Osteocyte (in vitro differentiated cells): ENCODE measurements around the gene KCNJ11. TPM values are rescaled to one million over a fixed set of nuclear protein-coding genes. Genes with fewer than 3 reads are reported as not detected.
A peak's percentile ranks its signal among the peaks of the same experiment; 100 is the strongest.

Experiments used
- DNase-seq: peaks from one replicate; pipeline ENCODE4 v3.0.0; 2021; ENCODE audit warnings: mixed read lengths; ENCODE audit not compliant: unreplicated experiment; ENCODE audit errors: extremely low spot score
- H3K27ac Mint-ChIP-seq: one replicate; pipeline ENCODE4 v1.8.0; 2021; ENCODE audit warnings: mild to moderate bottlenecking, mixed read lengths; ENCODE audit not compliant: unreplicated experiment
- H3K27me3 Mint-ChIP-seq: one replicate; pipeline ENCODE4 v1.8.0; 2021; ENCODE audit warnings: mixed read lengths; ENCODE audit not compliant: unreplicated experiment
- H3K36me3 Mint-ChIP-seq: one replicate; pipeline ENCODE4 v1.8.0; 2021; ENCODE audit warnings: mixed read lengths; ENCODE audit not compliant: unreplicated experiment
- H3K4me1 Mint-ChIP-seq: one replicate; pipeline ENCODE4 v1.8.0; 2021; ENCODE audit warnings: mixed read lengths; ENCODE audit not compliant: unreplicated experiment
- H3K4me3 Mint-ChIP-seq: one replicate; pipeline ENCODE4 v1.8.0; 2021; ENCODE audit warnings: mild to moderate bottlenecking, moderate library complexity, mixed read lengths; ENCODE audit not compliant: unreplicated experiment
- H3K9me3 Mint-ChIP-seq: one replicate; pipeline ENCODE4 v1.8.0; 2021; ENCODE audit warnings: mixed read lengths; ENCODE audit not compliant: unreplicated experiment
- total RNA-seq: library from RNA; stranded (reverse); gene quantifications from 2 replicates; pipeline ENCODE4 v1.2.1, GENCODE V29; 2021
- TF ChIP-seq, protein P1 (sequence below): fragments of 200-600 bp; sonication (generic); IDR thresholded peaks from 2 replicates; pipeline ENCODE4 v1.5.0; 2021; ENCODE audit warnings: antibody characterized with exemption, mild to moderate bottlenecking, moderate library complexity

The KCNJ11 gene
- total RNA-seq, 1 donor from 2014 or later: not detected

DNA sequence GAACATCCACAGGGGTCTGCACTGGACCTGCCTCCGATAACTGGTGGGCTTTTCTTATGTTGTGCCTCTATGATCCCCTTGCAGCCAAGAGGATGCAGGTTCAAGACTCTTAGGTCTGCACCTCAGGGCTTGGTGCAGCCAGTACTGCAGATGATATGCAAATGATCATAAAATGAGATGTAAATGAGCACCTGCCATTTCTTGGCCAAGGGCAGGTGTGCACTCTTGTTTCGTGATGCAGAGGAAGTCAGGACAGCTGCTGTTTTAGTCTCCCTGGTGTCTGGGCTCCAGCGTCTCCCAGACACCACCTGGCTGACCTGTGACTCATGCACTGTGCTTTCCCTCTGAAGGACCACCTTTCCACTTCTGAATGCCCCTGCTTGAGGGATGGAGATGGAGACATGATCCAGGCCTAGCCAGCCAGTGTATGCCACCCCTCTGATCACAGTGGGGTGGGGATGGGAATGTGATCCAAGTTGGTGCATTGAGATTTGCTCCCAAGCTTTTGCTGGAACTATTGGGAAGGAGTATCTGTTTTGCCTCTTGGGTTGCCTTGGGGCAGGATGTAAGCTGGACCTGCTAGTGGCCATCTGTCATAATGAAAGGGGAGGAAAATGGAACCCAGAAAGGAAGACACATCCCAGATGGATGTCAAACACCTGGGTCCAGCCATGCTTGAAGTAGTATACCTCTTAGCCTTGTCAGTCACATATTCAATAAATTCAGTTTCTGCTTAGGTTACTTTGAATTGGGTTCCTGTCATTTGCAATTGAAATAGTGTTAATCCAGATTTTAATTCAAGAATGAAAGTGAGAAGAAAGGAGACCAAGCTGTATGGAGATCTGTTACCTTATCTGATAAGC lies 3.3 kb upstream of the KCNJ11 start:
- Mint-ChIP-seq H3K4me3 (no peak overlapping the region), H3K4me1 (peaks cover 3% of the 10 kb centered on the region), H3K9me3 (no peaks in the 10 kb centered on the region), H3K27ac (no peak overlapping the region), H3K27me3 (peaks cover 21% of the 10 kb centered on the region), H3K36me3 (no peaks in the 10 kb centered on the region)
- TF ChIP-seq, protein P1, sequence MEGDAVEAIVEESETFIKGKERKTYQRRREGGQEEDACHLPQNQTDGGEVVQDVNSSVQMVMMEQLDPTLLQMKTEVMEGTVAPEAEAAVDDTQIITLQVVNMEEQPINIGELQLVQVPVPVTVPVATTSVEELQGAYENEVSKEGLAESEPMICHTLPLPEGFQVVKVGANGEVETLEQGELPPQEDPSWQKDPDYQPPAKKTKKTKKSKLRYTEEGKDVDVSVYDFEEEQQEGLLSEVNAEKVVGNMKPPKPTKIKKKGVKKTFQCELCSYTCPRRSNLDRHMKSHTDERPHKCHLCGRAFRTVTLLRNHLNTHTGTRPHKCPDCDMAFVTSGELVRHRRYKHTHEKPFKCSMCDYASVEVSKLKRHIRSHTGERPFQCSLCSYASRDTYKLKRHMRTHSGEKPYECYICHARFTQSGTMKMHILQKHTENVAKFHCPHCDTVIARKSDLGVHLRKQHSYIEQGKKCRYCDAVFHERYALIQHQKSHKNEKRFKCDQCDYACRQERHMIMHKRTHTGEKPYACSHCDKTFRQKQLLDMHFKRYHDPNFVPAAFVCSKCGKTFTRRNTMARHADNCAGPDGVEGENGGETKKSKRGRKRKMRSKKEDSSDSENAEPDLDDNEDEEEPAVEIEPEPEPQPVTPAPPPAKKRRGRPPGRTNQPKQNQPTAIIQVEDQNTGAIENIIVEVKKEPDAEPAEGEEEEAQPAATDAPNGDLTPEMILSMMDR: no peak
- DNase-seq: no peak

DNA sequence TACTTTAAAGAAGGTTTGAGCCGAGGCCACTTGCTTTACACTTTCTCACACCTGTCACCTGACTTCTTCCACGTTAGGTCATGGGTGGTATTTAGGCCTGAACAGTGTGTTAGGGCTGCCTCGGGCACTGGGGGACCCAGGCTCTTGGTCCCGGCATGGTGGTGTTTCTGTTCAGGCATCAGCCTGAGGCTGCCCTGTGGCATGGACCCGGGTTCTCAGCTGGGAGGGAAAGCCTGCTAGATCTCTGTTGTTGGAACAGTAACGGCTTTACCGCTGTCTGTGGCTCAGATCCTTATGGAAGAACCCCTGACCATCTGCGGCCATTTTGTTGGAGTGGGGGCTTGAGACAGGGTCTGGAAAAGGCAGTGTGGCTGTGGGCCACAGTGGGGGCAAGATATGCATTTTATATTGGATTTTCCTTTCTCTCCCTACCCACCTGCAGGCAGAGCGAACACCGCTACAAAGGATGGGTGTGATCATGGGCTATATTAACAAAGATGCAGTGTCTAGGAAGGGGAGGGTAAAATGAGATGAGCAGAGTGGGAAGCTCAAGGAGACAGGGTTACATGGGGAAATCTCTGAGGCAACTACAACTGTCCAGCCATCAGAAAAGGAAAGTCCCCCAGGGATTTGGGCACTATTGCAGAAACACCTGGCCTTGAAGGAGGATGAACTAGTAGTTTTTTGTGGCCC lies 1.6 kb upstream of the KCNJ11 start:
- no peak for DNase-seq
- no peak overlapping the region for H3K27ac Mint-ChIP-seq
- peaks cover 23% of the 10 kb centered on the region for H3K27me3 Mint-ChIP-seq
- H3K4me1 Mint-ChIP-seq: peaks cover 3% of the 10 kb centered on the region
- no peaks in the 10 kb centered on the region for H3K36me3 Mint-ChIP-seq
- TF ChIP-seq, protein P1: no peak
- no peaks in the 10 kb centered on the region for H3K9me3 Mint-ChIP-seq
- peak overlapping the region; percentile 45 for H3K4me3 Mint-ChIP-seq

DNA sequence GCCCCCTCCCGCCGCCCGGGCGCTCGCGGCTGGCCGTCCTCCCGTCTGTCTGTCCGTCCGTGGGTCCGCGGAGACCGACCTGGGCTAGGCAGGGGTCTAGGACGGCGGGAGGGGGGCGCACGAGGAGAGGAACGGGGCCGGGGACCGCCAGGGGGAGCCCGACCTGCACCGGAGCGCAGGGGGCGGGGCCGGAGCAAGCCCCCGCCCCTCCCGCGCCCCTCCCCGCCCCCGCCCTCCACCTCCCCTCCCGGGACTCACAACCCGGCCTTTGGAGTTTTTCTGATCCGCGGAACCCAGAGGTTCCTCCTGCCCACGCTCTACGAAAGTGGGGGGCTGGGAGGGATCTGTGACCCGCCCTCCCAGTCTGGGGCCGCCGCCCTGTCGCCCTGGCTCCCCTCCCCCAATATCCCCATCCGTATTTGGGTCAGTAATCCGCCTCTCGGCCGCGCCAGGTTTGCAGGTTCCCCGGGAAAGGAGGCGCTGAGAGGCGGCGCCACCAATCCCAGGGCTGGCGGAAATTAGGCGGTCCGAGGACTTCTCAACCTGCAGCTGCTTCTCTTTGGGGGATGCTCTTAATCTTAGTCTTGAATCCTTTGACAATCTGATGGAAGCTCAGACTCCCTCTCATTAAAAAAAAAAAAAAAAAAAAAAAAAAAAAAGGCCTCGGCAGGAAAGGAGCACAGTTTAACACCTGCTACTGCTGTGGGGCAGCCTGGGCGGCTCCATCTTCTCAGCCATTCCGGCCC lies 925 bp upstream of the KCNJ11 start:
- TF ChIP-seq, protein P1: peak; percentile 83
- Mint-ChIP-seq H3K9me3 (no peaks in the 10 kb centered on the region), H3K27ac (no peak overlapping the region), H3K4me1 (peaks cover 3% of the 10 kb centered on the region), H3K27me3 (peaks cover 23% of the 10 kb centered on the region), H3K4me3 (peak overlapping the region; percentile 75), H3K36me3 (no peaks in the 10 kb centered on the region)
- no peak for DNase-seq

DNA sequence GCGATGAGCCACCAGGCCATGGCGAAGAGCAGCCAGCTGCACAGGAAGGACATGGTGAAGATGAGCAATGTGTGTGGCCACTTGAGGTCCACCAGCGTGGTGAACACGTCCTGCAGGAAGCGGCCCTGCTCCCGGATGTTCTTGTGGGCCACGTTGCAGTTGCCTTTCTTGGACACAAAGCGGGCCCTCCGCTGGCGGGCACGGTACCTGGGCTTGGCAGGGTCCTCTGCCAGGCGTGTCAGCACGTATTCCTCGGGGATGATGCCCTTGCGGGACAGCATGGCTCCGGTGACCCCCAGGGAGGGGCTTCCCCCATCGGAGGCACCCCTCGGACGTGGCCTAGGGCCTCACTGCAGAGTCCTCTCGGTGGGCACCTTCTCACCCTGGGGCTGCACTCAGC lies 648 bp downstream of the KCNJ11 start:
- Mint-ChIP-seq H3K36me3 (no peaks in the 10 kb centered on the region), H3K9me3 (no peaks in the 10 kb centered on the region), H3K27ac (no peak overlapping the region), H3K4me1 (peaks cover 3% of the 10 kb centered on the region), H3K4me3 (no peak overlapping the region), H3K27me3 (peaks cover 23% of the 10 kb centered on the region)
- TF ChIP-seq, protein P1: no peak
- no peak for DNase-seq
